K562 (cell line): ENCODE data around the gene SNTG2. TPM values are rescaled to one million over a fixed set of nuclear protein-coding genes. Genes with fewer than 3 reads are reported as not detected.

Source experiments
- ATAC-seq: fragments of 200-7000 bp; cut with Tn5 transposase; 3 replicates; pipeline ENCODE4 v1.9.1; 2020; ENCODE audit warnings: moderate library complexity
- BruUV-seq: library from RNA; stranded (reverse); fragments of 400-500 nt; replicated peaks from 2 replicates; lab custom pipeline; 2021; lab: Mats Ljungman, UMichigan
- CTCF ChIA-PET: fragments of 300-600 bp; formaldehyde crosslinking; extraction: SDS; loops from one replicate; lab custom pipeline; 2021; ENCODE audit warnings: low intra/inter-chr PET ratio; lab: Yijun Ruan, JAX
- POLR2A ChIA-PET: fragments of 300-600, 350-650 bp; sonication (Branson Sonifier 250); formaldehyde crosslinking; extraction: SDS; loops from one replicate; lab custom pipeline; 2021; ENCODE audit warnings: antibody characterized with exemption, inconsistent platforms; lab: Yijun Ruan, JAX
- DNase-seq, 4 experiments: peaks; one replicate each; pipeline versions ENCODE4 v3.0.0 to v3.0.0-alpha.2; 2011 to 2018; ENCODE audit warnings: low spot score in 3 of 4, mixed read lengths in 3 of 4; ENCODE audit errors: extremely low read depth in 1 of 4
- FAIRE-seq: peaks from 2 replicates; lab custom pipeline; 2011; peaks lifted over from hg19 to GRCh38; lab: Jason Lieb, UNC
- H2AFZ ChIP-seq: 2 replicates; pipeline ENCODE4 v1.6.0; 2011; ENCODE audit warnings: low read depth, low read length, control low read depth, inconsistent platforms
- H3K27ac ChIP-seq: fragments of 200-600 bp; 3 replicates; pipeline ENCODE4 v1.8.0; 2011; ENCODE audit warnings: low read depth, mild to moderate bottlenecking, control low read depth, inconsistent platforms, low read length, moderate library complexity, mixed read lengths; ENCODE audit errors: extremely low read depth
- H3K27me3 ChIP-seq, 2 experiments: fragments of 300-600 bp in 1 of 2; 2 replicates in 1 of 2; 3 replicates in 1 of 2; pipeline versions ENCODE4 v1.6.0 to v1.8.0; 2011; ENCODE audit warnings: inconsistent platforms in 2 of 2, low read length in 2 of 2, mild to moderate bottlenecking in 1 of 2, mixed read lengths in 1 of 2, moderate library complexity in 1 of 2; ENCODE audit not compliant: control insufficient read depth in 2 of 2, insufficient read depth in 2 of 2
- H3K36me3 ChIP-seq: fragments of 300-600 bp; 3 replicates; pipeline ENCODE4 v1.8.0; 2011; ENCODE audit warnings: mild to moderate bottlenecking, low read length, inconsistent platforms; ENCODE audit not compliant: control insufficient read depth, insufficient read depth
- H3K4me1 ChIP-seq, 2 experiments: fragments of 200-600 bp in 1 of 2; replicated peaks in 1 of 2; 2 replicates in 1 of 2; 3 replicates in 1 of 2; pipeline versions ENCODE4 v1.5.1 to v1.8.0; 2011; ENCODE audit warnings: inconsistent platforms in 2 of 2, low read length in 2 of 2, mild to moderate bottlenecking in 1 of 2, mixed read lengths in 1 of 2, moderate library complexity in 1 of 2; ENCODE audit not compliant: control insufficient read depth in 2 of 2, insufficient read depth in 2 of 2
- H3K4me2 ChIP-seq: 2 replicates; pipeline ENCODE4 v1.6.1; 2011; ENCODE audit warnings: low read length, control low read depth, inconsistent platforms, mixed read lengths; ENCODE audit not compliant: insufficient read depth
- H3K4me3 ChIP-seq: fragments of 200-600 bp; sonication (generic), shearing (Covaris generic); 2 replicates; pipeline ENCODE4 v1.5.1; 2016; ENCODE audit warnings: control low read depth, inconsistent platforms
- H3K79me2 ChIP-seq: fragments of 200-600 bp; 3 replicates; pipeline ENCODE4 v1.8.0; 2011; ENCODE audit warnings: low read length, inconsistent platforms; ENCODE audit not compliant: control insufficient read depth, insufficient read depth
- H3K9ac ChIP-seq, 2 experiments: 2 replicates each; pipeline versions ENCODE4 v1.6.0 to v1.6.1; 2011; ENCODE audit warnings: low read depth in 2 of 2, low read length in 2 of 2, control low read depth in 1 of 2, inconsistent platforms in 1 of 2, mild to moderate bottlenecking in 1 of 2, mixed read lengths in 1 of 2; ENCODE audit not compliant: insufficient read depth in 1 of 2
- H3K9me1 ChIP-seq: one replicate; pipeline ENCODE4 v1.6.0; 2011; ENCODE audit warnings: inconsistent platforms, mild to moderate bottlenecking, low read length, moderate library complexity; ENCODE audit not compliant: control insufficient read depth, insufficient read depth
- H3K9me3 ChIP-seq: replicated peaks from 2 replicates; pipeline ENCODE4 v1.5.1; 2011; ENCODE audit warnings: low read depth, low read length, inconsistent platforms; ENCODE audit not compliant: control insufficient read depth, insufficient read depth
- H4K20me1 ChIP-seq: replicated peaks from 2 replicates; pipeline ENCODE4 v1.6.1; 2011; ENCODE audit warnings: low read length, inconsistent platforms, mixed read lengths; ENCODE audit not compliant: control insufficient read depth, insufficient read depth
- CBX8 ChIP-seq: fragments of 200-600 bp; sonication (generic); IDR thresholded peaks from 2 replicates; pipeline ENCODE4 v1.6.1; 2012; ENCODE audit warnings: borderline replicate concordance, mixed run types, low read depth, mild to moderate bottlenecking, moderate library complexity, mixed read lengths, low read length, control low read depth, inconsistent platforms; ENCODE audit not compliant: poor library complexity, severe bottlenecking; ENCODE audit errors: extremely low read depth
- CXXC5 ChIP-seq: fragments of 250-450 bp; sonication (Bioruptor Pico); IDR thresholded peaks from 2 replicates; pipeline ENCODE4 v1.8.0; 2022; ENCODE audit warnings: inconsistent platforms, mild to moderate bottlenecking, moderate library complexity
- NR2F6 ChIP-seq: fragments of 450-650 bp; formaldehyde crosslinking; IDR thresholded peaks from 2 replicates; pipeline ENCODE4 v1.4.0; 2020; ENCODE audit warnings: mild to moderate bottlenecking
- ZNF124 ChIP-seq: sonication (generic); formaldehyde crosslinking; IDR thresholded peaks from 2 replicates; pipeline ENCODE4 v1.8.1; 2022; ENCODE audit warnings: missing genetic modification reagents
- WGBS: fragments of 100-300 bp; shearing (Covaris generic); methylation state at CpG from one replicate; pipeline ENCODE4 v1.1.6; 2016; ENCODE audit warnings: low coverage, mixed read lengths; ENCODE audit not compliant: insufficient coverage; ENCODE audit errors: missing lambda C conversion rate; 5-methylcytosine and 5-hydroxymethylcytosine counted together
- in situ Hi-C: fragments of 300-500 bp; cut with MboI; formaldehyde crosslinking; loops from 4 replicates; pipeline ENCODE4 v1.15.0; 2018; ENCODE audit warnings: inconsistent platforms, mixed read lengths
- intact Hi-C: fragments of 100-400 bp; cut with micrococcal nuclease; formaldehyde crosslinking; loops from 2 replicates; pipeline ENCODE4 v1.14.2; 2022
- polyA plus RNA-seq, 8 experiments: library from polyadenylated mRNA; depleted of rRNA in 4 of 8; stranded (reverse) in 5 of 8; unstranded in 3 of 8; fragments of >200 nt; fragmentation: Nextera tagmentation in 2 of 8; fragmentation: Illumina TruSeq in 1 of 8; extraction: Ambion mirVana in 2 of 8; extraction: Trizol in 1 of 8; gene quantifications; 2 replicates each; pipeline versions ENCODE4 v1.2.1 to v1.2.3, GENCODE V29; 2011 to 2014; ENCODE audit warnings: inconsistent platforms in 1 of 8, missing spikeins in 1 of 8
- total RNA-seq, 7 experiments: library from RNA; depleted of rRNA in 6 of 7; stranded (reverse); fragments of >200 nt in 6 of 7; fragmentation: Illumina TruSeq in 2 of 7; extraction: Trizol in 2 of 7; gene quantifications; 2 replicates each; pipeline versions ENCODE4 v1.2.1 to v1.2.3, GENCODE V29; 2011 to 2021; ENCODE audit warnings: low replicate concordance in 1 of 7
- TF ChIP-seq, protein P1 (sequence below), 2 experiments: fragments of 450-650 bp; IDR thresholded peaks; 2 replicates each; pipeline ENCODE4 v1.6.1; 2018; ENCODE audit warnings: mild to moderate bottlenecking in 2 of 2, low read depth in 1 of 2; ENCODE audit not compliant: partially characterized antibody in 2 of 2
- TF ChIP-seq, protein P2 (sequence below): fragments of 250-450 bp; sonication (Bioruptor Pico); IDR thresholded peaks from 2 replicates; pipeline ENCODE4 v1.8.0; 2021; ENCODE audit warnings: mild to moderate bottlenecking, moderate library complexity
- TF ChIP-seq, protein P3 (sequence below): fragments of 450-650 bp; IDR thresholded peaks from one replicate; pipeline ENCODE4 v1.6.1; 2018; ENCODE audit warnings: mild to moderate bottlenecking, moderate library complexity; ENCODE audit not compliant: partially characterized antibody

Gene SNTG2
- total and polyA plus RNA-seq, 9 of the 15 experiments (the other 6 are each of a cell fraction or from before 2014, with no cell fraction given) = not detected

DNA sequence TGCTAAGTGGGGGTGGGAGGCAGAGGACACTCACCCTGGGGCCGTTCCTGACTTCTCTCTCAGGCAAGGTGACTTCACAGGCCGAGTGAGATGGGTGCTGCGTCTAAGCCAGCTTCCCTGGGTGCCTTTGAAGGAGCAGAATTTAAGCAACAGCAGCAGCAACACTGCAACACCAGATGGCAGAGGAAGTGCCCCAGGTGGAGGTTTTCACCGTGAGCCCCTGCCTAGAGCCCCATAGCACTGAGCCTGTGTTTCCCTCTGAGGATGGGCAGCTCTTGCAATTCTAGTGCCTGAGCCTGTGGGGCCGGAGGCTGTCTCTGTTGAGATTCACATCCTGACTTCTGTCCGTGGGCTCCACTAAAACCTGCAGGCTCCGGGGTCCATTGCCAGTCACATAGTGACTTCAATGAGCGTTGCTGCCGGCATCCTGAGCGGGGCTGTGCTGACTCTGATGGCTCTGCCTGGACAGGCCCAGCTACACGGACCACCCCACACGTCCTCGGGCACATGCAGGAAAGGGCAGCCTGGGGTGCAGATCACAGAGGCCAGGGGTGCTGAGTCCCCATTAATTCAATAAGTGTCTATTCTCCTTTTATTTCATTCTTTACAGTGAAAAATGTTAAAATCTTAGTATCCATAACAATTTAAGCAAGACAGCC, 218.8 kb downstream of the SNTG2 start:
- no peaks in the 10 kb centered on the region for H3K9me1 ChIP-seq
- H3K27me3 ChIP-seq = peaks cover 3 to 18% of the 10 kb centered on the region in 2 experiments; a peak in 3 of 5 replicates
- ChIA-PET CTCF (no interaction called here), POLR2A (no interaction called here)
- H3K4me3 ChIP-seq = no peak overlapping the region
- H3K79me2 ChIP-seq = no peaks in the 10 kb centered on the region
- WGBS = under 1% methylated on average over 12 of the region's 13 CpGs
- H3K4me1 ChIP-seq = no peaks in the 10 kb centered on the region
- no peak overlapping the region for H3K27ac ChIP-seq
- ATAC-seq = no peak; the same call in 2 of the 3 replicates
- H3K4me2 ChIP-seq = no peak overlapping the region
- no peak for FAIRE-seq
- no peak for DNase-seq
- no peaks in the 10 kb centered on the region for H4K20me1 ChIP-seq
- H2AFZ ChIP-seq = no peak overlapping the region
- no peak overlapping the region for H3K9ac ChIP-seq
- intact Hi-C loops = no loop called here
- TF ChIP-seq, protein P1, sequence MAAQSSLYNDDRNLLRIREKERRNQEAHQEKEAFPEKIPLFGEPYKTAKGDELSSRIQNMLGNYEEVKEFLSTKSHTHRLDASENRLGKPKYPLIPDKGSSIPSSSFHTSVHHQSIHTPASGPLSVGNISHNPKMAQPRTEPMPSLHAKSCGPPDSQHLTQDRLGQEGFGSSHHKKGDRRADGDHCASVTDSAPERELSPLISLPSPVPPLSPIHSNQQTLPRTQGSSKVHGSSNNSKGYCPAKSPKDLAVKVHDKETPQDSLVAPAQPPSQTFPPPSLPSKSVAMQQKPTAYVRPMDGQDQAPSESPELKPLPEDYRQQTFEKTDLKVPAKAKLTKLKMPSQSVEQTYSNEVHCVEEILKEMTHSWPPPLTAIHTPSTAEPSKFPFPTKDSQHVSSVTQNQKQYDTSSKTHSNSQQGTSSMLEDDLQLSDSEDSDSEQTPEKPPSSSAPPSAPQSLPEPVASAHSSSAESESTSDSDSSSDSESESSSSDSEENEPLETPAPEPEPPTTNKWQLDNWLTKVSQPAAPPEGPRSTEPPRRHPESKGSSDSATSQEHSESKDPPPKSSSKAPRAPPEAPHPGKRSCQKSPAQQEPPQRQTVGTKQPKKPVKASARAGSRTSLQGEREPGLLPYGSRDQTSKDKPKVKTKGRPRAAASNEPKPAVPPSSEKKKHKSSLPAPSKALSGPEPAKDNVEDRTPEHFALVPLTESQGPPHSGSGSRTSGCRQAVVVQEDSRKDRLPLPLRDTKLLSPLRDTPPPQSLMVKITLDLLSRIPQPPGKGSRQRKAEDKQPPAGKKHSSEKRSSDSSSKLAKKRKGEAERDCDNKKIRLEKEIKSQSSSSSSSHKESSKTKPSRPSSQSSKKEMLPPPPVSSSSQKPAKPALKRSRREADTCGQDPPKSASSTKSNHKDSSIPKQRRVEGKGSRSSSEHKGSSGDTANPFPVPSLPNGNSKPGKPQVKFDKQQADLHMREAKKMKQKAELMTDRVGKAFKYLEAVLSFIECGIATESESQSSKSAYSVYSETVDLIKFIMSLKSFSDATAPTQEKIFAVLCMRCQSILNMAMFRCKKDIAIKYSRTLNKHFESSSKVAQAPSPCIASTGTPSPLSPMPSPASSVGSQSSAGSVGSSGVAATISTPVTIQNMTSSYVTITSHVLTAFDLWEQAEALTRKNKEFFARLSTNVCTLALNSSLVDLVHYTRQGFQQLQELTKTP (IDR thresholded peaks at IDR 0.05; ENCODE audit: low read depth in 1 of 2, partially characterized antibody in 2 of 2) = no peak
- TF ChIP-seq, protein P2, sequence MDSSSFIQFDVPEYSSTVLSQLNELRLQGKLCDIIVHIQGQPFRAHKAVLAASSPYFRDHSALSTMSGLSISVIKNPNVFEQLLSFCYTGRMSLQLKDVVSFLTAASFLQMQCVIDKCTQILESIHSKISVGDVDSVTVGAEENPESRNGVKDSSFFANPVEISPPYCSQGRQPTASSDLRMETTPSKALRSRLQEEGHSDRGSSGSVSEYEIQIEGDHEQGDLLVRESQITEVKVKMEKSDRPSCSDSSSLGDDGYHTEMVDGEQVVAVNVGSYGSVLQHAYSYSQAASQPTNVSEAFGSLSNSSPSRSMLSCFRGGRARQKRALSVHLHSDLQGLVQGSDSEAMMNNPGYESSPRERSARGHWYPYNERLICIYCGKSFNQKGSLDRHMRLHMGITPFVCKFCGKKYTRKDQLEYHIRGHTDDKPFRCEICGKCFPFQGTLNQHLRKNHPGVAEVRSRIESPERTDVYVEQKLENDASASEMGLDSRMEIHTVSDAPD (CRISPR knock-in tag) = no peak
- TF ChIP-seq, protein P3, sequence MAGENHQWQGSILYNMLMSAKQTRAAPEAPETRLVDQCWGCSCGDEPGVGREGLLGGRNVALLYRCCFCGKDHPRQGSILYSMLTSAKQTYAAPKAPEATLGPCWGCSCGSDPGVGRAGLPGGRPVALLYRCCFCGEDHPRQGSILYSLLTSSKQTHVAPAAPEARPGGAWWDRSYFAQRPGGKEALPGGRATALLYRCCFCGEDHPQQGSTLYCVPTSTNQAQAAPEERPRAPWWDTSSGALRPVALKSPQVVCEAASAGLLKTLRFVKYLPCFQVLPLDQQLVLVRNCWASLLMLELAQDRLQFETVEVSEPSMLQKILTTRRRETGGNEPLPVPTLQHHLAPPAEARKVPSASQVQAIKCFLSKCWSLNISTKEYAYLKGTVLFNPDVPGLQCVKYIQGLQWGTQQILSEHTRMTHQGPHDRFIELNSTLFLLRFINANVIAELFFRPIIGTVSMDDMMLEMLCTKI = no peak
- TF ChIP-seq ZNF124 (CRISPR knock-in tag) = no peak
- no peak for TF ChIP-seq CXXC5 (CRISPR knock-in tag)
- TF ChIP-seq CBX8 = no peak
- no peak for TF ChIP-seq NR2F6 (CRISPR knock-in tag)
- H3K36me3 ChIP-seq = no peaks in the 10 kb centered on the region
- H3K9me3 ChIP-seq = no peaks in the 10 kb centered on the region
- no TSS peak for BruUV-seq
- in situ Hi-C loops = no loop called here
